A673 (cell line): ENCODE data around the gene TMX3. TPM values are rescaled to one million over a fixed set of nuclear protein-coding genes. Genes with fewer than 3 reads are reported as not detected.

ENCODE experiments used
- BruUV-seq: library from RNA; stranded (reverse); fragments of 400-500 nt; replicated peaks from 2 replicates; lab custom pipeline; 2021; lab: Mats Ljungman, UMichigan
- CTCF ChIA-PET: fragments of 300-600 bp; sonication (Branson Sonifier 250); formaldehyde crosslinking; loops from one replicate; lab custom pipeline; 2022; ENCODE audit warnings: antibody characterized with exemption; lab: Charles Lee
- POLR2A ChIA-PET: fragments of 300-600 bp; sonication (Branson Sonifier 250); formaldehyde crosslinking; loops from one replicate; lab custom pipeline; 2022; ENCODE audit warnings: antibody characterized with exemption; ENCODE audit not compliant: low non-redundant PET; lab: Charles Lee
- DNase-seq: peaks from one replicate; pipeline ENCODE4 v3.0.0-alpha.2; 2015; ENCODE audit warnings: low spot score
- H3K27ac ChIP-seq: fragments of 200-600 bp; sonication (generic); 2 replicates; pipeline ENCODE4 v1.5.1; 2016; ENCODE audit warnings: mixed run types, low read depth, mild to moderate bottlenecking, mixed read lengths, antibody characterized with exemption, low read length; ENCODE audit not compliant: poor library complexity, severe bottlenecking
- H3K27me3 ChIP-seq: fragments of 200-600 bp; sonication (generic); replicated peaks from 2 replicates; pipeline ENCODE4 v1.6.1; 2017; ENCODE audit warnings: mixed run types, low read depth, mild to moderate bottlenecking, mixed read lengths, antibody characterized with exemption, low read length; ENCODE audit not compliant: insufficient read depth, poor library complexity
- H3K36me3 ChIP-seq: fragments of 200-600 bp; sonication (generic); 2 replicates; pipeline ENCODE4 v1.6.1; 2016; ENCODE audit warnings: mixed run types, mild to moderate bottlenecking, mixed read lengths, antibody characterized with exemption, low read length; ENCODE audit not compliant: insufficient read depth, poor library complexity, severe bottlenecking
- H3K4me1 ChIP-seq: fragments of 200-600 bp; sonication (generic); 2 replicates; pipeline ENCODE4 v1.6.1; 2017; ENCODE audit warnings: mixed run types, mild to moderate bottlenecking, mixed read lengths, antibody characterized with exemption, low read length; ENCODE audit not compliant: insufficient read depth, poor library complexity, severe bottlenecking
- H3K4me3 ChIP-seq: fragments of 200-600 bp; sonication (generic); 2 replicates; pipeline ENCODE4 v1.5.1; 2016; ENCODE audit warnings: low read depth, mixed run types, mild to moderate bottlenecking, mixed read lengths, low read length; ENCODE audit not compliant: poor library complexity, severe bottlenecking
- H3K9me3 ChIP-seq: fragments of 200-600 bp; sonication (generic); 2 replicates; pipeline ENCODE4 v1.6.1; 2016; ENCODE audit warnings: mixed run types, low read depth, mild to moderate bottlenecking, mixed read lengths, antibody characterized with exemption, low read length; ENCODE audit not compliant: poor library complexity, severe bottlenecking
- CTCF ChIP-seq: fragments of 300-800, 200-600 bp; sonication (generic); conservative IDR thresholded peaks from 2 replicates; pipeline ENCODE4 v1.5.1; 2017; ENCODE audit warnings: low read depth, mild to moderate bottlenecking, antibody characterized with exemption, low read length, moderate library complexity, mixed read lengths
- EZH2 ChIP-seq: fragments of 200-600 bp; sonication (generic); IDR thresholded peaks from 2 replicates; pipeline ENCODE4 v1.6.1; 2017; ENCODE audit warnings: borderline replicate concordance, low read depth, mild to moderate bottlenecking, mixed read lengths, antibody characterized with exemption, low read length; ENCODE audit not compliant: poor library complexity, severe bottlenecking
- intact Hi-C: fragments of 100-400 bp; cut with micrococcal nuclease; formaldehyde crosslinking; loops from one replicate; pipeline ENCODE4 v1.10.0; 2022; ENCODE audit not compliant: unreplicated experiment
- total RNA-seq: library from RNA; stranded (reverse); gene quantifications from 2 replicates; pipeline ENCODE4 v1.2.3, GENCODE V29; 2021

Gene TMX3
- total RNA-seq, 1 experiment from 2014 or later: 56.0 TPM

GRCh38 chr18:68728081-68728700, 13.3 kb upstream of the TMX3 start:
- BruUV-seq: no TSS peak
- ChIA-PET POLR2A (no interaction called here), CTCF (no interaction called here)
- intact Hi-C loops: no loop called here
- peaks cover 11% of the 10 kb centered on the region for H3K4me1 ChIP-seq
- TF ChIP-seq EZH2 (no peak), CTCF (no peak)
- no peaks in the 10 kb centered on the region for H3K27me3 ChIP-seq
- no peaks in the 10 kb centered on the region for H3K9me3 ChIP-seq
- H3K36me3 ChIP-seq: no peaks in the 10 kb centered on the region
- H3K4me3 ChIP-seq: no peak overlapping the region
- H3K27ac ChIP-seq: peak overlapping the region; percentile 71
- peak; percentile 65 for DNase-seq

GRCh38 chr18:68727506-68727905, 12.6 kb upstream of the TMX3 start:
- CTCF ChIA-PET: no interaction called here
- intact Hi-C loops: no loop called here
- POLR2A ChIA-PET: no interaction called here

GRCh38 chr18:68725346-68725745, 10.4 kb upstream of the TMX3 start:
- peaks cover 11% of the 10 kb centered on the region for H3K4me1 ChIP-seq
- no peaks in the 10 kb centered on the region for H3K27me3 ChIP-seq
- no peaks in the 10 kb centered on the region for H3K9me3 ChIP-seq
- ChIA-PET CTCF (no interaction called here), POLR2A (no interaction called here)
- no peak for DNase-seq
- H3K27ac ChIP-seq: no peak overlapping the region
- H3K4me3 ChIP-seq: no peak overlapping the region
- H3K36me3 ChIP-seq: no peaks in the 10 kb centered on the region
- TF ChIP-seq EZH2 (no peak), CTCF (no peak)
- intact Hi-C loops: no loop called here
- BruUV-seq: no TSS peak

More at GRCh38 chr18:68727506-68727905, 12.6 kb upstream of the TMX3 start:
- no peak for DNase-seq
- no peaks in the 10 kb centered on the region for H3K27me3 ChIP-seq
- H3K4me3 ChIP-seq: no peak overlapping the region
- peaks cover 11% of the 10 kb centered on the region for H3K4me1 ChIP-seq
- TF ChIP-seq EZH2 (no peak), CTCF (no peak)
- H3K36me3 ChIP-seq: no peaks in the 10 kb centered on the region
- peak overlapping the region; percentile 71 for H3K27ac ChIP-seq
- no TSS peak for BruUV-seq
- no peaks in the 10 kb centered on the region for H3K9me3 ChIP-seq
